Panc1 (cell line): Measurements from ENCODE around the gene PAAF1. TPM values are rescaled to one million over a fixed set of nuclear protein-coding genes. Genes with fewer than 3 reads are reported as not detected.

Experiments used
- ATAC-seq: fragments of 200-7000 bp; cut with Tn5 transposase; 2 replicates; pipeline ENCODE4 v1.9.1; 2020; ENCODE audit warnings: mild to moderate bottlenecking, moderate library complexity
- BruUV-seq: library from RNA; stranded (reverse); fragments of 400-500 nt; replicated peaks from 2 replicates; lab custom pipeline; 2021; lab: Mats Ljungman, UMichigan
- CTCF ChIA-PET: fragments of 300-600 bp; sonication (Branson Sonifier 250); formaldehyde crosslinking; loops from one replicate; lab custom pipeline; 2022; ENCODE audit warnings: antibody characterized with exemption; lab: Charles Lee
- POLR2A ChIA-PET: fragments of 300-600 bp; sonication (Branson Sonifier 250); formaldehyde crosslinking; loops from one replicate; lab custom pipeline; 2022; ENCODE audit warnings: antibody characterized with exemption; lab: Charles Lee
- DNase-seq: peaks from one replicate; pipeline ENCODE4 v3.0.0-alpha.2; 2010; ENCODE audit warnings: low read depth, low spot score
- H3K27ac ChIP-seq: 2 replicates; pipeline ENCODE4 v1.5.1; 2011; ENCODE audit warnings: mild to moderate bottlenecking, low read length, inconsistent platforms
- H3K27me3 ChIP-seq: fragments of 200-500 bp; sonication (Bioruptor generic); 2 replicates; pipeline ENCODE4 v1.6.0; 2014; ENCODE audit warnings: low read length, inconsistent platforms; ENCODE audit not compliant: control insufficient read depth, insufficient read depth
- H3K36me3 ChIP-seq: fragments of 200-500 bp; sonication (Bioruptor generic); 2 replicates; pipeline ENCODE4 v1.5.1; 2014; ENCODE audit warnings: inconsistent platforms, mild to moderate bottlenecking, low read length, moderate library complexity; ENCODE audit not compliant: control insufficient read depth, insufficient read depth
- H3K4me1 ChIP-seq: 2 replicates; pipeline ENCODE4 v1.5.1; 2011; ENCODE audit warnings: inconsistent platforms, mild to moderate bottlenecking, low read length, moderate library complexity; ENCODE audit not compliant: control insufficient read depth, insufficient read depth
- H3K4me3 ChIP-seq, 2 experiments: 2 replicates each; pipeline ENCODE4 v1.5.1; 2011 to 2012; ENCODE audit warnings: low read depth in 2 of 2, low read length in 2 of 2, mild to moderate bottlenecking in 2 of 2, inconsistent platforms in 1 of 2, moderate library complexity in 1 of 2
- H3K9me3 ChIP-seq: fragments of 200-500 bp; sonication (Bioruptor generic); 2 replicates; pipeline ENCODE4 v1.5.1; 2014; ENCODE audit warnings: low read depth, mild to moderate bottlenecking, inconsistent platforms, low read length, moderate library complexity; ENCODE audit not compliant: control insufficient read depth, insufficient read depth
- CTCF ChIP-seq: fragments of 450-650 bp; IDR thresholded peaks from 2 replicates; pipeline ENCODE4 v1.5.1; 2017; ENCODE audit warnings: mild to moderate bottlenecking
- POLR2AphosphoS5 ChIP-seq: IDR thresholded peaks from 2 replicates; pipeline ENCODE4 v1.6.1; 2012; ENCODE audit warnings: mild to moderate bottlenecking, low read depth, low read length, moderate library complexity
- REST ChIP-seq, 2 experiments: IDR thresholded peaks; 2 replicates each; pipeline ENCODE4 v1.6.1; 2011 to 2012; ENCODE audit warnings: low read depth in 2 of 2, control low read depth in 1 of 2, low read length in 1 of 2, mild to moderate bottlenecking in 1 of 2, moderate library complexity in 1 of 2; ENCODE audit not compliant: insufficient read depth in 1 of 2
- SIN3A ChIP-seq: IDR thresholded peaks from 2 replicates; pipeline ENCODE4 v1.6.1; 2012; ENCODE audit warnings: low read depth, mild to moderate bottlenecking, low read length, moderate library complexity, borderline replicate concordance; ENCODE audit not compliant: insufficient read depth
- TCF7L2 ChIP-seq: IDR thresholded peaks from 2 replicates; pipeline ENCODE4 v1.6.1; 2011; ENCODE audit warnings: mild to moderate bottlenecking, low read depth, low read length, inconsistent platforms
- in situ Hi-C: cut with HindIII; loops from 2 replicates; pipeline ENCODE4 v1.10.0; 2016; ENCODE audit warnings: low sequenced_read_pairs, low pct_unique_long_range_greater_than_20kb
- intact Hi-C: fragments of 100-400 bp; cut with micrococcal nuclease; formaldehyde crosslinking; loops from one replicate; pipeline ENCODE4 v1.10.0; 2022; ENCODE audit not compliant: unreplicated experiment
- total RNA-seq: library from RNA; stranded (reverse); gene quantifications from one replicate; pipeline ENCODE4 v1.2.1, GENCODE V29; 2021; ENCODE audit not compliant: unreplicated experiment

The PAAF1 gene
- total RNA-seq, 1 experiment from 2014 or later: 22.1 TPM

- DNase-seq (no peak), ATAC-seq (no peak)
- ChIA-PET POLR2A (interaction anchor here (0.5 to 0.6 kb wide), 2 partner anchors 49 to 318 kb away, joined by 3 to 9 read pairs; no protein-coding TSS in a partner anchor), CTCF (no interaction called here)
- no peaks in the 10 kb centered on the region for H3K9me3 ChIP-seq
- H3K4me1 ChIP-seq: no peaks in the 10 kb centered on the region
- TF ChIP-seq REST (IDR thresholded peaks at IDR 0.05; ENCODE audit: insufficient read depth in 1 of 2, low read depth in 2 of 2, low read length in 1 of 2) (no peak), SIN3A (no peak), CTCF (no peak), TCF7L2 (no peak)
- BruUV-seq: no TSS peak
- H3K27me3 ChIP-seq: no peaks in the 10 kb centered on the region
- no peak overlapping the region for H3K4me3 ChIP-seq
- intact Hi-C loops: no loop called here
- in situ Hi-C loops: no loop called here
- H3K36me3 ChIP-seq: no peaks in the 10 kb centered on the region
- H3K27ac ChIP-seq: no peak overlapping the region
Observed at GRCh38 chr11:73862986-73863385, 13.8 kb upstream of the PAAF1 start.

GRCh38 chr11:73866095-73866579 lies 10.7 kb upstream of the PAAF1 start:
- TF ChIP-seq SIN3A (no peak), POLR2AphosphoS5 (no peak), TCF7L2 (no peak), CTCF (no peak), REST (IDR thresholded peaks at IDR 0.05; ENCODE audit: insufficient read depth in 1 of 2, low read depth in 2 of 2, low read length in 1 of 2) (no peak)
- Histone ChIP-seq H3K36me3 (no peaks in the 10 kb centered on the region), H3K4me1 (peaks cover 6% of the 10 kb centered on the region), H3K27ac (no peak overlapping the region), H3K9me3 (no peaks in the 10 kb centered on the region), H3K27me3 (no peaks in the 10 kb centered on the region), H3K4me3 (no peak overlapping the region)
- DNase-seq (no peak), ATAC-seq (no peak)
- no TSS peak for BruUV-seq
- intact Hi-C loops (no loop called here), in situ Hi-C loops (no loop called here)
- ChIA-PET POLR2A (interaction anchor here (0.7 kb wide), 1 partner anchor 90 kb away, joined by 11 read pairs; no protein-coding TSS in a partner anchor), CTCF (no interaction called here)
